Measurements from ENCODE around the gene TENM3.

- TF ChIP-seq EZH2phosphoT487 (IDR thresholded peaks at IDR 0.05; ENCODE audit: low read length) (no peak), CTCF (IDR thresholded peaks at IDR 0.05; ENCODE audit: low read length) (no peak)
Measured at GRCh38 chr4:182493377-182493776, 250.2 kb downstream of the TENM3 start.

Measured in MM.1S (cell line).